ENCODE data around the gene SLC30A4.
A peak's percentile ranks its signal among the peaks of the same experiment; 100 is the strongest.

Gene SLC30A4

DNA sequence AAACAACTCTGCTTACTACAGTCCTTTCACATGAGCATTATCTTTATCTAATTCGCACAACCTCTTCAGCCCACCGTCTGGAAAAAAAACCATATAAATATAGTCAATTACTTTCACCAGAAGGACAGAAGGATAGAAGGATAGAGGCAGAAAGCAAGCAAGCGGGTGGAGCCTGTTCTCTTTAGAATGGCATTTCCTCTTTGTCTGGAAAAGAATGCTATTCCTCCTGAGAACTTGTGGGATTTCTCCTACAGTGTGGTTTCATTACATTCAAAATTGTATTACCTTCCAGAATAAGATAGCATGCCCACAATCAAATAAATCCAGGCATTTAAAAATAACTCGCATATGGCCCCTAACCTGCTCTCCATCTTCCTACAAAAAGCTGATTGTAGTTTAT, 23.1 kb downstream of the SLC30A4 start:
- no peak for DNase-seq

DNA sequence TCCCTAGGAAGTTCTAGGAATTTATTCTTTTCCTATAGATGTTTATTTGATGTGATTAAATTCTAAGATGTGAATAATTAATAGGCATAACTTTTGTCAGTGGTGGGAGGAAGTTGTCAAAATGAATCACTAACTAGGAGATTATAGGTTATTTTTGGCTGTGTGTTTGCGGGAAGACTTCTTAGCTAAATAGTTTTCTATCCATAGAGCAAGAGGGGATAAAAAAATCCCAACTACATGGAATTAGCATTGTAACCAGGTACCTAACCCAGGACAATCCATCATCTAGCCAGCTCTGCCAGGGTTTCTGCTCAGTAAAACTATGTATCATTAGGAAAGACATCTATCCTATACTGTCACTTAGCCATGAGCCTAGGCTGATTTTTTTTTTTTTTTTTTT, 23.9 kb downstream of the SLC30A4 start:
- no peak for DNase-seq

DNA sequence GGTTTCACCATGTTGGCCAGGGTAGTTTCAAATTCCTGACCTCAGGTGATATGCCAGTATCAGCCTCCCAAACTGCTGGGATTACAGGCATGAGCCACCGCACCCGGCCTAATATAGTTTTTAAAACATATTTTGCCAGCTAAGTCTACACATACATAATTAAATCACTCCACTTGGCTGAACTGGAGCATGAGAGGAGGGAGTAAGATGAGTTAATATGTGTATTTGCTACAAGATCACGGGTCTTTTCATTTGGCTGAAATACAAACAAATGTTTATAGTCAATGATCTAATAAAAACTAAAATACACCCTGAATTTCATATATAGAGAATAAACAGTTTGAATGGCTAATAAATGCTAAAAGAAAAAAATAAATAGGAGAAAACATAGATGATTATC, 25.3 kb downstream of the SLC30A4 start:
- no peak for DNase-seq

DNA sequence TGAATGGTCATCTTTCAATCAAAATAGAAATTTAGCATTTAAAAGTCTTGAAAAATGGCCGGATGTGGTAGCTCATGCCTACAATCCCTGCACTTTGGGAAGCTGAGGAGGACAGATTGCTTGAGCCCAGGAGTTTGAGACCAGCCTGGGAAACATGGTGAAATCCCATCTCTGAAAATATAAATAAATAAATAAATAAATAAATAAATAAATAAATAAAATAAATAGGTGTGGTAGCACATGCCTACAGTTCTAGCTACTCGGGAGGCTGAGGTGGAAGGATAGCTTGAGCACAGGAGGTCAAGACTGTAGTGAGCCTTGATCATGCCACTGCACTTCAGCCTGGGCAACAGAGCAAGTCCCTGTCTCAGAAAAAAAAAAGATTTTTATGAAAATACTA, 25.9 kb downstream of the SLC30A4 start:
- no peak for DNase-seq

DNA sequence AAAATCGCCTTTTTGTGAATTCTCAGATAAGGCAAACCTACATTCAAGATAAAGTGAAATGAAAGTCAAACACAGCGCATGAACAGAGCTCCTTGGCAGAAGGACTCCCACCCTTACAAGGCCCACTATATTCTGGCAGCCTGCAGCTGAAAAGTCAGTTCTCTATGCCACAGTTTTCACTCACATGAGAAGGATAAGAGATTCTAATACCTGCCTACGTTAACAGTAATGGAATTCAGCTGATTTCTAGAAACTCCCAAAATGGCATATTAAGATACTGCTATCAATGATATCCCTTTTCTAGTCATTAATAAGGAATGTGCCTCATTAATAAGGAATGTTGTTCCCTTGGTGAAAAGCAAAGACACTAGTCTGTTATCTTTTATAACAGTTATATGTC, 27.0 kb downstream of the SLC30A4 start:
- DNase-seq: no peak

DNA sequence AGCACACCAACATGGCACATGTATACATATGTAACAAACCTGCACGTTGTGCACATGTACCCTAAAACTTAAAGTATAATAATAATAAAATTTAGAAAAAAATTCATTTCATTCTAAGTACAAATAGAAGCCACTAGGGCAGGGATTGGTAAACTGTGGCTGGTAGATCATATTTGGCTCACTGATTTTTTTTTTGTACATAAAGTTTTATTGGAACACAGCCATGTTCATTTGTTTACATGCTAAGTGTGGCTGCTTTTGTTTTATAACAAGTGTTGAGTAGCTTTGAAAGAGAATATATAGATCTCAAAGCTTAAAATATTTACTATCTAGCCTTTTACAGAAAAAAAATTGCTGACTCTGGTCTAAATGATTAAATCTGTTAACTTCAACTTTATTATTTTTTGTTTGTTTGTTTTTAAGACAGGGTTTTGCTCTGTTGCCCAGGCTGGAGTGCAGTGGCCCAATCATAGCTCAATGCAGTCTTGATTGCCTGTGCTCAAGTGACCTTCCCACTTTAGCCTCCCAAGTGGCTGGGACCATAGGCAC, 32.8 kb downstream of the SLC30A4 start:
- DNase-seq: no peak

DNA sequence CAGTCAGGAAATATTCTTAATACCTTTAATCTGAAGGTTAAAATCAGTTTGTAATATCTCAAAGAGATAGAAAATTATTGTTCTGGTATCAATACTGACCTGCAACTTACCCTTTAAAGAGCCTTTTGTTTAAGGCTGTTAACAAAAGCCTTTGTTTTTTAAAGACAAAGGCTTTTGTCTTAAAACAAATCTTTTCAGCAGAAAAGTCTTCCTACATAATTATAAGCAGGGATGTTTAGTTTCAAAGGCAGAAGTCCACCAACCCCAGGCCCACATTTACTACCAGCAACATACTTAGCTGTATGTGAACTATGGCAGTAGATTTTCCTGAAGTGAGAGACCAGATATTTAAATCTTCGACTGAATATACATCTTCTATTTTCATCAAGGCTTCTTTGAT, 36.2 kb downstream of the SLC30A4 start:
- DNase-seq: no peak

DNA sequence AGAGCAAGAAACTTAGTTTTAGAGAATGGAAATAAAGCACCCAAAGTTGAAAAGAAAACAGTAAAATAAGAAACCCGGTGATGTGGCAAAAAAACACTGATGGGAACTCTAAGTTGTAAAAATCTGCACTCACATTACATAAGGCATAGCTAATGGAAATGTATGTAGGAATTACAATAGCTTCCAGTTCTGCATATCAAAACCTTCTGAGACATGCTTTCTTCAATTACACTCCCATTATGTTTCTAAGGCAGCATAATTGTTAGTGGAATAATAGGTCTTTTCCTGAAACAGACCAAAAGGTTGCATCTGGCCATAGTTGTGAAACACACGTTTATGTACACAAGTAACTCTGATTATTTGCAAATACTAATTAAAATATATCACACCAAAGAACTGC, 41.4 kb downstream of the SLC30A4 start:
- no peak for DNase-seq

DNA sequence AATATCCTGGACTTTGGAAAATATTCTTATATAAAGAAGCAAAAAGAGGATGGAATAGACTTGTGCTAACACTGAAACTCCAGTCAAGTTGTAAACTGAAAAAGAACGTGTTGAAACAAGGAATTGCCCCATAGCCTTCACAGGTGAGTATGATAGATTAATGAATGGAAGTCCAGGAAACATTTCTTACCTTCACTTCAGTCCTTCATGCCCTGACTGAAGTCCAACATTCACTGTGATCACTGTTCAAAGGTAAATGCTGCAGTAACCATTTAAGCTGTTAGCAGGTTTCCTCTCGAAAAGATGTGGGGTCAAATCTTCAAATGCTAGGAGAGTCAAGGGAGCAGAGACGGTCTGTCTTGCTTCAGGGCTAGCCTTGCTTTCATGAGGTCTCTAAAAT, 46.1 kb downstream of the SLC30A4 start:
- no peak for DNase-seq

DNA sequence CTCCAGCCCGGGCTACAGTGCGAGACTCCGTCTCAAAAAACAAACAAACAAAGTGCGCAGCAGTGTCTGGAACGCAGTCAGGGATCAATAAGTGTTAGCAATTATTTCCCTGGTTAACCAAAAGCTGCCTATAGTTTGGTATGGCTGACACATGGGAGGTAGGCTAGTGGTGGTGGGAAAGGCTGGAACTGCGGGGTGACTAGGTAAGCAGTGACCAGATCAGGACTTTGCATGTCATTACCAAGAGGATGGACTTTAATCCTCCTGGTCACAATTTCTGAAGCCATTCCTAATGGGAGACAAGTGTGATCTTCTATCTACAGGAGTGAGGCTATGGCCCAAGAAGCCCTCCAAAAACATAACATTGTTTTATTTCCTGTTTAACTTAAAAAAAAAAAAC, 47.8 kb downstream of the SLC30A4 start:
- DNase-seq: no peak

DNA sequence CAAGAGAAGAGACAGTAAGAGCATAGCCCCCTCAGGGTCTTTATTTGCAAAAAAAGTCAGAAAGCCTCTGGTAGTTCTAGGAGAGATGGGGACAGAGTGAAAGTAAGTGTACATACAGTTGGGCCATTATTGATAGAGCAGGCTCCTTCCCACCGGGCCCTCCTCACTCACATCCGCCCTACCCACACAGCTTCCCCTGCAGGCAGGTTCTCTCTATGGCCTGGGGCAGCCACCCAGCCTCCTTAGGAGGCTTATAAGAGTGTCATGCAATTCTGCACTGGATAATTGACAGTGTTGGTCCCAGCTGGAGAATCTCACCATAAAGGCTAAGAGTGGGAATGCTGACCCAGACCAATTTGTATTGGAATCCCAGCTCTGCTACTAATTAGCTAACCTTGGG, 49.5 kb downstream of the SLC30A4 start:
- no peak for DNase-seq

DNA sequence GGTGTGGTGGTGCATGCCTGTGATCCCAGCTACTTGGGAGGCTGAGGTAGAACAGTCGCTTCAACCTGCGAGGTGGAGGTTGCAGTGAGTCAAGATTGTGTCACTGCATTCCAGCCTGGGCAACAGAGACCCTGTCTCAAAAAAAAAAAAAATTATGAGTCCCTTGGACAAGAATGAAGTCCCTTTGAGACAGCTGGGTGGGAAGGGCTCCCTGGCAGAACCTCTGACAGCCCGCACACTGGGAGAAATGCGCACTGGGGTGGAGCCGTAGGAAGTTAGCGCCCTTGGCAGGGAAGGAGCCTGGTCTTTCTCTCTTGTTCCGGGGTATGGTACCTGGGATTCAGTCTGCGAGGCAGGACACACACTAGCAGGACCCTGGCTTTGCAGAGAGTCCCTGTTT, 51.4 kb downstream of the SLC30A4 start:
- DNase-seq: no peak

DNA sequence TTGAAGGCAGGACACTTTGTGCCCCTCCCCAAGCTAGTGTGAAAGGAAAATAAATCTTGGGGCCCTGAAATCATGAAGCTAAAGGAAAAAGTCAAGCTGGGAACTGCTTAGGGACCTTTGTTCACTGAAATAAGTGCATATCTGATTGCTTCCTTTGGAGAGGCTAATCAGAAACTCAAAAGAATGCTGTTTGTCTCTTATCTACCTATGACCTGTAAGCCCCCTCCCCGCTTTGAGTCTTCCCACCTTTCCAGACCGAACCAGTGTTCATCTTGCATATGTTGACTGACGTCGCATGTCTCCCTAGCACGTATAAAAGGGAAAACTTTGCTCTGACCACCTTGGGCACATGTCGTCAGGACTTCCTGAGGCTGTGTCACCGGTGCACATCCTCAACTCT, 53.1 kb downstream of the SLC30A4 start:
- no peak for DNase-seq

DNA sequence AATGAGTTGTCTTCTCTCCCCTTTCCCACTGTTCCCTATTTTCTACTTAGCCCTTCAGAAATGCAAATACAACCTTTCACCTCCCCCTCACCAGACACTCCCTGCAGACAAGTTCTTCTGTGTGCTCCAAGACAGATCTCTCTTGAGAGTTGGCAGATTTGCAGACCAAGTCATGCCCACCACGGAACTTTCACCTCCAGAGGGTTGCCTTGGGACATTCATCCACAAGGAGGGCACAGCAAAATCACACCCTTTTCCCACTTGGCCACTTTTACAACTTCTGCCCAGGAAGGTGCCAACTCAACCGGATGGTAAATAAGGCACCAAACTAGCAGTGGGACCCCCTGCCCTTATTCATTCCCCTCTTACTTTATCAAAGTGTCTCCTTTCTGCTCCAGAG, 53.5 kb downstream of the SLC30A4 start:
- no peak for DNase-seq

DNA sequence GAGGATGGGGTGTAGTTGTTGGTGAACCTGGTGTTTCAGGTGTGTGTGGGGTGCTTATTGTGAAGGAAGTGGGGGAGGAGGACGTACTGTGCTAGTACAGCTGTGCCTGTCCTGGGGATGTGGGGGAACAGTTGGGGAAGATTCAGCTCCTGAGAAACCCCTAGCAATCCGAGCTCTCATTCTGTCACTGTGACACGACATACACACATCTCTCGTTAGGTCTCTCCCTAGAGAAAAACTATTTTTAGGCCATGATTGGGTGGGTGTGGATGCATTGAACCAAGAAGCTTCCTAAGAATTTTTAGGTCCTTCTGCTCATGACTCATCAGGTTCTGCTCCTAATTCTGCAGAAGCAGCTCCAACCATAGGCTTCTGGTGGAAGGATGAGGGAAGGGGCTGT, 54.3 kb downstream of the SLC30A4 start:
- DNase-seq: no peak

DNA sequence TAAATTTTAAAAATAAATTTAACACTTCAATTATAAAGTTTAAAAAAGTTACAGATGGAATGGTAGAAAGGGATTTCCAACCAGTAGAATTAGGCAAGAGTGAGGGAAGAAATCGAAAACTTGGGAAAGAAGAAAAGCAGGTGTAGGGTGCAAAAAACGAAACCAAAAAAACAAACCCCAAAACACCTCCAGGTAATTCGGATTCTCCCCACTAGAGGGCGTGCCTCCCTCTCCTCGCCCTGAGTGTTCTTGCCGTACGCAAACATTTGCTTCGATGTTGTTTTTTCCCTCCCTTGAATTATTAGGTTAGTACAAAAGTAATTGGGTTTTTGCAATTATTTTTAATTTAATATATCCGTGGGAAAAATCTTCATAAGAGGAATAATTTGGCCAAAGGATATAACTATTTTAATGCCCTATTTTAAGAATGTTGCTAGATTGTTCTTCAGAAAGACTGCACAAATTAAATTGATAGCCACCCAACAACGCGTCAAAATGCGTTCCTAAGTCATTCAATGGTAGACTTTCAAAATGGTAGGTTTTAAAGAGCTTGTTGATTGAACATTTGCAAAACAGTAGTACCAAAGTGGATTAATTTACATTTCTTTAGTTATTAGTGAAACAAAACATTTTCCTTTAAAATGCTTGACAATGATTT, 63.7 kb downstream of the SLC30A4 start:
- DNase-seq: peak; percentile 80

DNA sequence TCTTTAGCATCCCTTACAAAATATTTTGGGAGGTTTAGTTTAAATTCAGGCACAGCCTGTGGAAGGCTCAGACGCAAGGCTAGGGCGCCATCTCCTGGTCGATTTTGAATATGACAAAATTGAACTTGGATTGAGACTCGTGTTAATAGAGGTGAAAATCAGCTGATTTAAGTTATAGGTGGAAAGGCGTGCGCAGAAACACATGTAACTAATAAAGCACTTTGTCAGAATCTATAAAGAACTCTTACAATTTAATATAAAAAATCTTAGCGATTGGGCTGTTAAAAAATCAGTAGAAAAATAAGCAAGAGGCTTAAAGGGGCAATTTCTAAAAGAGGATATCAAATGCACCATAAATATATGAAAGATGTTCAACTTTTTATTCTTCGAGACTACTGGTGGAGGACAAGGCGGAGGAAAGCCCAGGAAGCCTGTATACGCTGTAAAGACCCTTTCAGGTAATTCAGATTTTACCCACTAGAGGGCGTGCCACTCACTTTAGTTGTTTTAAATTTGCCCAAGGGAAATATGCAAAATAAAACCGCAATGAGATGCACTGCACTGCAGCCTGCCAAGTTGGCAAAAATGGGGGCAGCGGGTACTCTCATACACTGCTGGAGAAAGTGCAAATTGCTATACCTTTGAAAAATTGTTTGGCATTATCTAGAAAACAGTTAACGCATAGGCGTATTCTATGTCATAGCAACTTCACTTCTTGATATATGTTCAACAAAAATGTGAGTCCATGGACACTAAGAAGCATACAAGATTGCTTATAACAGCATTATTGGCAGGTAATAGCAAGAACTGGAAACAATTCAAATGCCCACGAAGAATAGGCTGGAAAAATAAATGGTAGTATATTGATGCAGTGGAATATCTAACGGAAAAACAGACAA, 64.7 kb downstream of the SLC30A4 start:
- peak; percentile 93 for DNase-seq

DNA sequence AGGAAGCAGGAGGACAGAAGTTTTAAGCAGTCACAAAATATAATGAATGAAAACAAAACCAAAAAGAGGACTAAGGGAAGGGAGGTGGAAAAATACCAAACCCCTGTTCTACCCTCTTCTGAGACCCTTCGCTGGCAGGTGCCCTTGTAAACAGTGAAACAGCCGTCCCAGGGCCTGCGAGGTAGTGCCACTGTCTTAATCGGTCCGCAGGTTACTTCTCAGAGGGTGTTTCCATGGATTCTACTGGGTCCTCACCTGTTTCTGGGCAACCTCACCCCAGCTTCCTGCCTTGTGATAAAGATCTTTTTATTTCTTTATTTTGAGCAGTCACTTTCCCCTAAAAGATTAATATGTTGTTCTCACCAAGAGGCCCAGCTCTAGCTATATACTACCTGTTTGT, 65.3 kb downstream of the SLC30A4 start:
- DNase-seq: no peak

DNA sequence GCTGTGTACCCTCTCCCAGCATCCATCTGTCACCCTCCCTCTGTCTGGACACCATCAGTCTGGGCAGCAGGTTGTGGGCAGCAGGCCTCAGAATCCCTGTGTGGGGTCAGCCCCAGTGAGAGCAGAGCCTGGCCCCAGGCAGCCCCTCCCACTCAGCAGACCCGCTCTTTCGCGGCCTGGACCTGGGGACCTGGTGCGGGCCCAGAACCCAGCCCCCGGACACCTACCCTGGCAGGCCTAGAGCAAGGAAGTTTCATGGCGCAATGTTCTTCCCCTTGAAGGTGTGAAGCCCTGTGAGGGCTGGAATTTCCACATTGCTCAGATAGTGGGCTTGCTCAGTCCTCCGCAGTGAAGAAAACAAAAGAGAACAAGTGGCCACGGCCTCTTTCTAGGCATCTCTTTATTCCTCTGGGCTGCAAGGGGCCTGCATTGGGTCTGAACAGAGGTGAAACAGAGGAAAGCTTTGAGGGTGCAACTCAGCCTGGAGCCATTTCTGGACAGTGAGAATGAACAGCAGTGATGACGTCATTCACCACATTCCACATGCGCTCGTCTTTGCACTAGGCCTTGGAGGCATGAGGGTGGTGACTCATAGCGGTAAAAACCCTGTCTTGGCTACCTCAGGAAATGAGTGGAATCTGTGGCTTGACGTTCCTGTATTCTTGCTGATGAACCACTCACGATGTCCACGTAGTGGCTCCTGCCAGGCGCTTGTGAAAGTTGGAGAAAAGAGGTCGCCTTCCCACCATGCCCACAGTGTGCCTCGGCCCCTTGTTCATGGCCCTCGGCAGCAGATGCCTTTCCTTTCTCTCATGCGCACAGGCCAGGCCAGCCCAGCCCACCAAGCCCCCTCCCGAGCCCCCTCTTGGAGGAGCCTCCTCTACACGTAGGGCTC, 66.1 kb downstream of the SLC30A4 start:
- DNase-seq: peak; percentile 52

DNA sequence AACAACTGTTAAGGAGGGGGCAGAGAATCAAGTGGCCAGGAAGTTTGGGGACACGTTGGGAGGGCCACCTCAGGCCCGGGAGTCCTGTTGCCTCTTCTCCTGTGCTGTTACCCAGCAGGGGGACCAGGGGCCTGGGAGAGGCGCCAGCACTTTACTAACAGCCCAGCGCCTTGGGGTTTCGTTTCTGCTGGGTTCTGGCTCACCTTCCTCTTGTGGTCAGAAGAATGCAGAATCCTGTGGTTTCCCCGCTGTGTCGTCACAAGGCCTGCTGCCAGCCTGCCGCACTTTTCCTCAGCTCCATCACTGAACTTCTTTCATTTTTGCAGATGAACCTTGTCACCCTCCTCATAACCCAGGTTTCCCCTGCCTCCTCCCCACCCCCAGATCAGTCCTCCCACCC, 67.7 kb downstream of the SLC30A4 start:
- DNase-seq: peak; percentile 80

DNA sequence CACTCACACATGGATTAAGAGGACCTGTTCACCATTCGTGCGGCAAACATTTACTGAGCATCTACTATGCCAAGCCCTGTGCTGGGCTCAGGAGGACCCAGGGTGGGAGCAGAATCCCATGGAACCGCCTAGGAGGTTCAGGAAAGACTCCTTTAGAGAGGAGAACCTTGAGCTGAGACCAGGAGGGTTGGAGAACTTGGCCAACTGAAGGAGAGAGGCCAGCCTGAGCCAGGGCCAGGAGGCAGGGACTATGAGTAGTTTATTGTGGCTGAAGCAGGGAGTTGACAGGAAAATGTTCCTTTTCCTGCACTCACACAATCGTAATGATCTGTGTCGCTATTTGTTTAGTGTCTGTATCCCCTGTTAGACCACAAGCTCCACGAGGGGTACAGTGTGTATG, 71.3 kb downstream of the SLC30A4 start:
- DNase-seq: no peak

DNA sequence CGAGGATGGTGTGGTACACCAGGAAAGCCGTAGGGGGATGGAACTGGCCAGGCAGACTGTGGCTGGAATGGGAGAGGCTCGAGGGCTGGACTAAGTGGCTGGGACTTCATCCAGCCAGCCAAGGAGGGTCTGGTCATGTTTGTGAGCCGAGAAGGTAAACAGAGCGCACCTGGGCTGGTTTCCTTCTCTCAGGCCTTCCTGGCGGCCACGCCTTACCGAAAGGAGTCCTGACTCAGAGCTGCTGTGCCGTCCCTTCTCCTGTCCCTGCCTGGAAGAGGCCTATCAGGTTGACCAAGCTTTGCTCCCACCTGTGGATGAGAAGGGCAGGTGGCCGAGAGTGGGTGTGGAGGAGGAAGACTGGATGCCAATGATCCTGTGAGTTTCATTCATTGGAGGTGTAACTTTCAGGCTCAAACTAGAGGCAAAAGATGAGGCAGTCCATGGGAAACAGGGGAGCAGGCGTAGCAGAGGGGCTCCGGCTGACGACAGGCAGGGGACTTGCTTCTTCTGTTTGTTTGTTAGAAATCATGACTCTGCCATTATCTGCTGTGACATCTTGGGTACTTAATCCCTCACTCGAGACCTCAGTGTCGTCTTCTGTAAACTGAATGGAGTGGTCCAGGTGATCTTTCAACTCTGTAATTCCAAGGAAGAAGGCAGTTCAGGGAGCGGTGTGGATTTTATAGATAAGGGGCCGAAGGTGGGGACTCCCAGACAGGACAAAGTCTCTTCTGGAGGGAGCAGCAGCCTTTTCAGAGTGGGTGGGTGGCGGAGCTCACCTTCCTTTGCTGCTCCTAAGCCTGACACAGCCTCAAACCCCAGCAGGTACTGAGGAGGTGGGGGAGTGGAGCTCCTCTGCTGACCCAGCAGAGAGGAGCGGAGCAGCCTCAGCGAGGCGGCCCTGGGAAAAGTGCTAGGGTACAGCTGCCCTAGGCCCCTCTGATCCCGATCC, 72.4 kb downstream of the SLC30A4 start:
- DNase-seq: no peak
